IPS-18c (cell line): ENCODE results near the gene MTHFD1.

ENCODE experiments used
- H3K4me3 ChIP-seq: 2 replicates; pipeline ENCODE4 v1.7.0; 2013; ENCODE audit warnings: low read depth, mild to moderate bottlenecking, low read length, moderate library complexity; ENCODE audit not compliant: insufficient read depth
- H3K9me3 ChIP-seq: one replicate; pipeline ENCODE4 v1.6.1; 2013; ENCODE audit warnings: mild to moderate bottlenecking, low read length, moderate library complexity; ENCODE audit not compliant: control insufficient read depth, insufficient read depth

The MTHFD1 gene

GRCh38 chr14:64502887-64503433 lies 114.8 kb downstream of the MTHFD1 start:
- peak overlapping the region; percentile 86 for H3K4me3 ChIP-seq
- H3K9me3 ChIP-seq: no peaks in the 10 kb centered on the region

- Histone ChIP-seq H3K4me3 (peak within 1 kb of the TSS; percentile 86), H3K9me3 (no peaks in the 10 kb centered on the region)
Observed at GRCh38 chr14:64503434-64504309, 115.5 kb downstream of the MTHFD1 start, which contains the start of gene ZBTB25. Gene ZBTB25 (minus strand): TSS chr14:64503838. CDS start chr14:64490533, 13,305 bp downstream.

GRCh38 chr14:64504310-64504896 lies 116.2 kb downstream of the MTHFD1 start, which contains the start of gene ZBTB1:
Gene ZBTB1 (plus strand): TSS chr14:64504770. CDS start chr14:64521505, 16,735 bp downstream.
- no peaks in the 10 kb centered on the region for H3K9me3 ChIP-seq
- peak within 1 kb of the TSS; percentile 86 for H3K4me3 ChIP-seq

GRCh38 chr14:64504897-64505794 lies 117.0 kb downstream of the MTHFD1 start:
- peak overlapping the region; percentile 86 for H3K4me3 ChIP-seq
- no peaks in the 10 kb centered on the region for H3K9me3 ChIP-seq

- Histone ChIP-seq H3K4me3 (no peak overlapping the region), H3K9me3 (no peaks in the 10 kb centered on the region)
Observed at GRCh38 chr14:64506721-64507120, 118.6 kb downstream of the MTHFD1 start.

GRCh38 chr14:64507376-64508156 lies 119.4 kb downstream of the MTHFD1 start:
- Histone ChIP-seq H3K4me3 (no peak overlapping the region), H3K9me3 (no peaks in the 10 kb centered on the region)

GRCh38 chr14:64508215-64508776 lies 120.1 kb downstream of the MTHFD1 start:
- no peak overlapping the region for H3K4me3 ChIP-seq
- H3K9me3 ChIP-seq: no peaks in the 10 kb centered on the region

- H3K9me3 ChIP-seq: no peaks in the 10 kb centered on the region
- H3K4me3 ChIP-seq: no peak overlapping the region; the same call in 1 of the 2 replicates
Observed at GRCh38 chr14:64509036-64509435, 120.9 kb downstream of the MTHFD1 start.
